Measurements from ENCODE around the gene JARID2.

- TF ChIP-seq GATA3 (IDR thresholded peaks at IDR 0.05; ENCODE audit: low read depth, low read length) (no peak), GATA2 (IDR thresholded peaks at IDR 0.05; ENCODE audit: low read depth, low read length) (no peak)
Observed at GRCh38 chr6:15490242-15491100, 244.6 kb downstream of the JARID2 start.

All from SH-SY5Y (cell line).